ENCODE measurements around the gene TRIM17. TPM values are rescaled to one million over a fixed set of nuclear protein-coding genes. Genes with fewer than 3 reads are reported as not detected.

TRIM17 gene
- total RNA-seq, 1 donor = under 0.01 TPM

DNA sequence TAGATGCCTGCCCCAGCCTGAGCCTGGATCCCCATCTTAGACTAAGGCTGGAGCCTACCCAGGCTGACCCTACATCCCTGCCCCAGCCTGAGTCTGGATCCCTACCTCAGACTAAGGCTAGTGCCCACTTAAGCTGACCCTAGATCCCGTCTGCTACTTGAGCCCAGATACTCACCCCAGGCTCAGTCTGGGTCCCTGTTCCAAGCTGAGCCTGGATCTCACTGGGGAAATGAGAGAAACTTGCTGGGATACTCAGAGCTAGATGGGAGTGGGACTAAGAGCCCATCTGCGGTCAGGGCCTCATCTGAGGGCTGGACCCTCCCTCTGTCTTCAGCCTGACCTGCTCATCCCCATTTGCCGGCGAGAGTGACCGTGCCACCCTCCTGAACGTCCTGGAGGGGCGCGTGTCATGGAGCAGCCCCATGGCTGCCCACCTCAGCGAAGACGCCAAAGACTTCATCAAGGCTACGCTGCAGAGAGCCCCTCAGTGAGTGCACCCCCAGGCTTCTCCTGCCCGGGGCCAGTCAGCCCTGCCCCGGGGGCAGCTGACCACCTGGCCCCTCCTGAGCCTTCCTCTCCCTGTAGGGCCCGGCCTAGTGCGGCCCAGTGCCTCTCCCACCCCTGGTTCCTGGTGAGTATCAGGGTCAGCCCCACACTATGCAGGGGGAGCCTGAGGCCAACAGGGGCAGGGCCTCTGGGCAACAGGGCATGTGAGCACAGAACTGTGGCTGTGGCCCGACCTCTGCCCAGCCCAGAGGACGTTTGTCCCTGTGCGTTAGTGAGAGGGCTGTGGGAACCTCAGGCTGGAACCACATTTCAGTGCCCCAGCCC lies 46.8 kb downstream of the TRIM17 start:
- Histone ChIP-seq H3K36me3 (ENCODE audit: insufficient read depth, low read length) (no peaks in the 10 kb centered on the region), H3K9me3 (ENCODE audit: low read depth, low read length) (no peaks in the 10 kb centered on the region), H3K27ac (ENCODE audit: low read depth, low read length) (no peak overlapping the region), H3K4me2 (ENCODE audit: insufficient read depth, low read length) (no peak overlapping the region), H4K20me1 (ENCODE audit: insufficient read depth, low read length) (no peaks in the 10 kb centered on the region), H2AFZ (ENCODE audit: low read length) (no peak overlapping the region), H3K79me2 (ENCODE audit: insufficient read depth, low read length) (no peaks in the 10 kb centered on the region), H3K4me1 (ENCODE audit: insufficient read depth, low read length) (peaks cover 5% of the 10 kb centered on the region), H3K27me3 (ENCODE audit: insufficient read depth, low read length) (no peaks in the 10 kb centered on the region), H3K4me3 (ENCODE audit: insufficient read depth, low read length) (no peak overlapping the region)
- peak; percentile 86 for DNase-seq (ENCODE audit: insufficient read length, low spot score, missing footprints)
- TF ChIP-seq, protein P1, sequence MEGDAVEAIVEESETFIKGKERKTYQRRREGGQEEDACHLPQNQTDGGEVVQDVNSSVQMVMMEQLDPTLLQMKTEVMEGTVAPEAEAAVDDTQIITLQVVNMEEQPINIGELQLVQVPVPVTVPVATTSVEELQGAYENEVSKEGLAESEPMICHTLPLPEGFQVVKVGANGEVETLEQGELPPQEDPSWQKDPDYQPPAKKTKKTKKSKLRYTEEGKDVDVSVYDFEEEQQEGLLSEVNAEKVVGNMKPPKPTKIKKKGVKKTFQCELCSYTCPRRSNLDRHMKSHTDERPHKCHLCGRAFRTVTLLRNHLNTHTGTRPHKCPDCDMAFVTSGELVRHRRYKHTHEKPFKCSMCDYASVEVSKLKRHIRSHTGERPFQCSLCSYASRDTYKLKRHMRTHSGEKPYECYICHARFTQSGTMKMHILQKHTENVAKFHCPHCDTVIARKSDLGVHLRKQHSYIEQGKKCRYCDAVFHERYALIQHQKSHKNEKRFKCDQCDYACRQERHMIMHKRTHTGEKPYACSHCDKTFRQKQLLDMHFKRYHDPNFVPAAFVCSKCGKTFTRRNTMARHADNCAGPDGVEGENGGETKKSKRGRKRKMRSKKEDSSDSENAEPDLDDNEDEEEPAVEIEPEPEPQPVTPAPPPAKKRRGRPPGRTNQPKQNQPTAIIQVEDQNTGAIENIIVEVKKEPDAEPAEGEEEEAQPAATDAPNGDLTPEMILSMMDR (IDR thresholded peaks at IDR 0.05; ENCODE audit: extremely low read depth, low read depth, low read length) = no peak

DNA sequence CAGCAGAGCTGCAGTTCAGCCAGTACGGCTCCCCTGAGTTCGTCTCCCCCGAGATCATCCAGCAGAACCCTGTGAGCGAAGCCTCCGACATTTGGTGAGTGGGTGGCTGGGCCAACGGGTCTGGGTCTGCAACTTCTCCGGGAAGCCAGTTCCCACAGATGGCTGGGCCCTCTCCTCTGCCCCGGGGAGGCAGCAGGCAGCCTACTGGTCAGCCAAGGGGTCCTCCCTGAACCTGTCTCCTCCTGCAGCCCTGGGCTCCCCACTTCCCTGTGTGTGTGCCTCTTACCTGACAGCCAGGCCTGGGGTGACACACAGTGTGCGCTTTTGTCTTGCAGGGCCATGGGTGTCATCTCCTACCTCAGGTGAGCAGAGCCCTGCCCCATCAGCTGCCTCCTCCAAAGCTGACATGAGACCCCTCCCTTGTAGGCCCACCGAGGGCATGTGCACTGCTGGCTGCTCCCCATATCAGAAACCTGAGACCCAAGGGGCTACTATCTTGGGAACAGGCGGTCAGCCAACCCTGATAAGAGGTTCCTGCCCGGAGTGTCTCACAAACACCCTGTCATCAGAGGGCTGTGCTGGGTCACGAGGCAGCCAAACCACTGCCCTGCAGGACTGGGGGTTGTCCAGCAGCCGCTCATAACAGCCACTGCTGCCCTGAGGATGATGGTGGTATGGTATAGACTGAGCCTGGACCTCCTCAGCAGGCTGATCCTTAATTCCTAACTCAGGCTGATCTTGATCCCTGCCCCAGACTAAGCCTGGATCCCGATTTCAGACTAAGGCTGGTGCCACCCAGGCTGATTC lies 47.7 kb downstream of the TRIM17 start:
- H2AFZ ChIP-seq (ENCODE audit: low read length) = no peak overlapping the region
- no peak overlapping the region for H3K4me2 ChIP-seq (ENCODE audit: insufficient read depth, low read length)
- no peaks in the 10 kb centered on the region for H3K27me3 ChIP-seq (ENCODE audit: insufficient read depth, low read length)
- no peaks in the 10 kb centered on the region for H3K9me3 ChIP-seq (ENCODE audit: low read depth, low read length)
- no peaks in the 10 kb centered on the region for H4K20me1 ChIP-seq (ENCODE audit: insufficient read depth, low read length)
- H3K79me2 ChIP-seq (ENCODE audit: insufficient read depth, low read length) = no peaks in the 10 kb centered on the region
- TF ChIP-seq, protein P1 (IDR thresholded peaks at IDR 0.05; ENCODE audit: extremely low read depth, low read depth, low read length) = no peak
- H3K27ac ChIP-seq (ENCODE audit: low read depth, low read length) = no peak overlapping the region
- H3K4me3 ChIP-seq (ENCODE audit: insufficient read depth, low read length) = no peak overlapping the region
- DNase-seq (ENCODE audit: insufficient read length, low spot score, missing footprints) = peak; percentile 95
- no peaks in the 10 kb centered on the region for H3K36me3 ChIP-seq (ENCODE audit: insufficient read depth, low read length)
- H3K4me1 ChIP-seq (ENCODE audit: insufficient read depth, low read length) = no peaks in the 10 kb centered on the region

DNA sequence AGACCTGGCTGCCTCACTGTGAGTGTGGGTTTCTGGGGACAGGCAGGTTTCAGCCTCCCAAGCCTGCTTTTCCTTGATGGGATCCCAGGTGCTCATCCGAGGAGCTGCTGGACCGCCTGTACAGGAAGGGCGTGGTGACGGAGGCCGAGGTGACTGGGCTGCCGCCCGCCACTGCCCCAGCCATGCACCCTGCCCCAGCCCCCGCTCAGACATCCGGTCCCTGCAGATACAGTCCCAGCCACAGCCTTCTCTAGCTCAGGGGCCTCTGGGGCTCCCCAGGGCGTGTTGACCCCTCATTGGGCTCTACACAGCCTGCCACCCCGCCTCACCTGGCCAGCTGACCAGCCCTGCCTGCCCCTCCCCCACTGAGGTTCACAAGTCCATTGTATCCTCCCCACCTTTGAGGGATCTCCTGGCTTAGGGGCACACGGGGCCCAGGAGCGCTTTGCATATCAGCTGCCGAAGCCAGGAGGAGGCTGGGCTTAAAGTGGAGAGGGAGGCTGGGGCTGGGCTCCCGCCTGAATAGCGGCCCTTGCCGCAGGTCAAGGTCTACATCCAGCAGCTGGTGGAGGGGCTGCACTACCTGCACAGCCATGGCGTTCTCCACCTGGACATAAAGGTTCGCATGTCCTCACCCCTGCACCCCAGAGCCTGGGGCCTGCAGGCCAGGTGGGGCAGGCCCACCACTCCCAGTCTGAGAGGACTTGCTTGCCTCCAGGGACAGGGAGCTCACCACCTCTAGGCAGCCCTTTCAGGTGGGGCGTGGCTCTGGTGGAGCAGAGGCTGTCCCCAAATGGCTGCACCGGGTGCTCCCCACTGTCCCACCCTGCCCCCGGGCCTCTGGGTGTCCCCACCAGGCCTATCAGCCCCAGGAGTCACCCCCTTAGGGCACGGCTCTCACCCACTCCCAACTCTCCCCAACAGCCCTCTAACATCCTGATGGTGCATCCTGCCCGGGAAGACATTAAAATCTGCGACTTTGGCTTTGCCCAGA lies 48.6 kb downstream of the TRIM17 start:
- peak; percentile 87 for DNase-seq (ENCODE audit: insufficient read length, low spot score, missing footprints)
- no peak overlapping the region for H3K27ac ChIP-seq (ENCODE audit: low read depth, low read length)
- H3K4me3 ChIP-seq (ENCODE audit: insufficient read depth, low read length) = no peak overlapping the region
- no peaks in the 10 kb centered on the region for H3K79me2 ChIP-seq (ENCODE audit: insufficient read depth, low read length)
- no peaks in the 10 kb centered on the region for H3K9me3 ChIP-seq (ENCODE audit: low read depth, low read length)
- H4K20me1 ChIP-seq (ENCODE audit: insufficient read depth, low read length) = no peaks in the 10 kb centered on the region
- TF ChIP-seq, protein P1 (IDR thresholded peaks at IDR 0.05; ENCODE audit: extremely low read depth, low read depth, low read length) = no peak
- no peaks in the 10 kb centered on the region for H3K36me3 ChIP-seq (ENCODE audit: insufficient read depth, low read length)
- no peaks in the 10 kb centered on the region for H3K27me3 ChIP-seq (ENCODE audit: insufficient read depth, low read length)
- H2AFZ ChIP-seq (ENCODE audit: low read length) = no peak overlapping the region
- no peaks in the 10 kb centered on the region for H3K4me1 ChIP-seq (ENCODE audit: insufficient read depth, low read length)
- H3K4me2 ChIP-seq (ENCODE audit: insufficient read depth, low read length) = no peak overlapping the region
